ENCODE results near the gene ZDHHC11B. TPM values are rescaled to one million over a fixed set of nuclear protein-coding genes. Genes with fewer than 3 reads are reported as not detected.
"Not testable (repeated sequence)": the region's sequence is repeated elsewhere in the genome, so short reads cannot be mapped to it uniquely, and the experiment has no call there.

The ZDHHC11B gene
- total RNA-seq, 1 experiment from 2014 or later: 1.4 TPM

DNA sequence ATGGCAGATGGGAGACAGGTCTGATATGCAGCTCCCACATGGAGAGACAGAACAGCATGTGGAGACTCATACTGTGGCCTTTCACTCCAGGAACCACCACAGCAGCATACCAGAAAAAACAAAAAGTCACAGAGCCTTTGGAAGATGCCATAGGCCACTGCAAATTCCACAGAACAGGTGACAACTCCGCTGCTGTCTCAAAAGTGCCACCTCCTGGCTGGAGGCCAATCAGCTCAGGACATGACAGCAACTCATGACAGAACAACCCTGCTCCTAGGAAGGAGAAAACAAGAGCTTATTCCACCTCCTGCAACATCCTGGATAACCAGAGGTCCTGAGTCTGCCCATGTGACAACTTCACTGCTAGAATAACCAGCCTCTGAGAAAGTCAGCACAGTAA lies 50.4 kb downstream of the ZDHHC11B start:
- not testable (repeated sequence) for H3K4me2 ChIP-seq (ENCODE audit: insufficient read depth, insufficient read length, low read length); H2AK5ac ChIP-seq (ENCODE audit: insufficient read length, low read length); H3K36me3 Mint-ChIP-seq (ENCODE audit: insufficient read depth in 1 of 3, low read depth in 3 of 3); H3K79me1 ChIP-seq (ENCODE audit: insufficient read depth, low read depth, low read length, poor library complexity, severe bottlenecking); H2BK12ac ChIP-seq (ENCODE audit: insufficient read length, low read depth, low read length); H2BK15ac ChIP-seq (ENCODE audit: low read depth, low read length); H3K9ac ChIP-seq (ENCODE audit: extremely low read depth, insufficient read length, low read length); H3K79me2 ChIP-seq (ENCODE audit: insufficient read depth, low read length); H3K27ac Mint-ChIP-seq; H3K18ac ChIP-seq (ENCODE audit: insufficient read length, low read depth, low read length); H4K20me1 ChIP-seq (ENCODE audit: control insufficient read depth, insufficient read depth, insufficient read length); H3K14ac ChIP-seq (ENCODE audit: insufficient read depth, low read length); H3K27me3 ChIP-seq (ENCODE audit: insufficient read depth, low read length); H3K4me1 Mint-ChIP-seq; H3K56ac ChIP-seq (ENCODE audit: insufficient read length, low read depth, low read length); H3K4me1 ChIP-seq (ENCODE audit: insufficient read depth, low read length); H4K8ac ChIP-seq (replicated peaks; ENCODE audit: insufficient read length, low read depth, low read length); H3K23me2 ChIP-seq (ENCODE audit: insufficient read length, low read depth, low read length, poor library complexity, severe bottlenecking); H3K4ac ChIP-seq (ENCODE audit: low read depth, low read length); H3K23ac ChIP-seq (ENCODE audit: insufficient read length, low read depth, low read length); DNase-seq; H2BK5ac ChIP-seq (ENCODE audit: insufficient read length, low read length); H4K5ac ChIP-seq (ENCODE audit: insufficient read length, low read depth, low read length); H3K9me3 ChIP-seq (ENCODE audit: control insufficient read depth, low read depth, low read length); H3K27ac ChIP-seq (ENCODE audit: insufficient read length, low read depth, low read length); H3T11ph ChIP-seq (ENCODE audit: low read length); H3K4me3 Mint-ChIP-seq; H2AFZ ChIP-seq (ENCODE audit: low read length); H3K9me3 Mint-ChIP-seq; H4K91ac ChIP-seq (ENCODE audit: insufficient read length, low read depth, low read length); H2BK120ac ChIP-seq (ENCODE audit: low read depth, low read length, poor library complexity, severe bottlenecking); H2BK20ac ChIP-seq (ENCODE audit: low read depth, low read length, poor library complexity, severe bottlenecking)
- no CpG with 5 or more reads among the region's 1 CpG for WGBS (ENCODE audit: extremely low coverage, insufficient read length, low lambda C conversion rate)
- peaks cover 35% of the 10 kb centered on the region for H3K27me3 Mint-ChIP-seq (ENCODE audit: low read depth)

DNA sequence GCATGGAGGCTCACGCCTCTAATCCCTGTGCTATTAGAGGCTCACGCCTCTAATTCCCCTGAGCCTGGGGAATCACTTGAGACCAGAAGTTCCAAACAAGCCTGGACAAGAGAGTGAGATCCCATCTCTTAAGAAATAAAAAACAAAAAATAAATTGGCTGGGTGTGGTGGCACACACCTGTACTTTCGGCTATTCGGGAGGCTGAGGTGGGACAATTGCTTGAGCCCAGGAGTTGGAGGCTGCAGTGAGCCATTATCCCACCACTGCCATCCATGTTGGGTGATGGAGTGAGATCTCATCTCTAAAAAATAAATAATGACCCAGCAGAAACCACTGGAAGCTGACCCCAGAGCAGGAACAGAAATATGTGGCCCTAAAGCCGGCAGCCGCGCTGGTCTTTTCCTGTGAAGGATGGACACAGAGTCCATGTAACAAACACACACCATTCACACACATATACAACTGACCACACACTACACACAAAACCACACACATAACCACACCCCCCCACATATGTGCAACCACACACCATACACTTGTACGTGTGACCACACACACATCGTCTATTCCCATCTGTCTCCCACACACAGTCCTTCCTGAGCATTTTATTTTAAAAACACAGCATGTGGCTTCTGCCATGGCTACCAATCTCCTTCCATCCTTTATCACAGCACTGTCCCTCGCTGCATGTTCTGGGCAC lies 51.6 kb downstream of the ZDHHC11B start:
- H3K23ac ChIP-seq (ENCODE audit: insufficient read length, low read depth, low read length); H2BK5ac ChIP-seq (ENCODE audit: insufficient read length, low read length); DNase-seq; H2BK12ac ChIP-seq (ENCODE audit: insufficient read length, low read depth, low read length); H3K27ac ChIP-seq (ENCODE audit: insufficient read length, low read depth, low read length); H2AK5ac ChIP-seq (ENCODE audit: insufficient read length, low read length); H4K8ac ChIP-seq (replicated peaks; ENCODE audit: insufficient read length, low read depth, low read length); H3K9ac ChIP-seq (ENCODE audit: extremely low read depth, insufficient read length, low read length); H3K56ac ChIP-seq (ENCODE audit: insufficient read length, low read depth, low read length); H3K18ac ChIP-seq (ENCODE audit: insufficient read length, low read depth, low read length); H2BK20ac ChIP-seq (ENCODE audit: low read depth, low read length, poor library complexity, severe bottlenecking); H3K27me3 ChIP-seq (ENCODE audit: insufficient read depth, low read length); H3K23me2 ChIP-seq (ENCODE audit: insufficient read length, low read depth, low read length, poor library complexity, severe bottlenecking); H3K79me1 ChIP-seq (ENCODE audit: insufficient read depth, low read depth, low read length, poor library complexity, severe bottlenecking); H3K79me2 ChIP-seq (ENCODE audit: insufficient read depth, low read length); H3T11ph ChIP-seq (ENCODE audit: low read length); H2AFZ ChIP-seq (ENCODE audit: low read length); H3K4me1 ChIP-seq (ENCODE audit: insufficient read depth, low read length); H3K27ac Mint-ChIP-seq; H3K4me2 ChIP-seq (ENCODE audit: insufficient read depth, insufficient read length, low read length); H4K5ac ChIP-seq (ENCODE audit: insufficient read length, low read depth, low read length); H4K91ac ChIP-seq (ENCODE audit: insufficient read length, low read depth, low read length); H3K4me1 Mint-ChIP-seq; H4K20me1 ChIP-seq (ENCODE audit: control insufficient read depth, insufficient read depth, insufficient read length); H3K9me3 Mint-ChIP-seq; H3K36me3 Mint-ChIP-seq (ENCODE audit: insufficient read depth in 1 of 3, low read depth in 3 of 3); H2BK120ac ChIP-seq (ENCODE audit: low read depth, low read length, poor library complexity, severe bottlenecking); H3K9me3 ChIP-seq (ENCODE audit: control insufficient read depth, low read depth, low read length); H2BK15ac ChIP-seq (ENCODE audit: low read depth, low read length); H3K4ac ChIP-seq (ENCODE audit: low read depth, low read length); H3K4me3 Mint-ChIP-seq; H3K14ac ChIP-seq (ENCODE audit: insufficient read depth, low read length): not testable (repeated sequence)
- no CpG with 5 or more reads among the region's 10 CpGs for WGBS (ENCODE audit: extremely low coverage, insufficient read length, low lambda C conversion rate)
- peaks cover 31% of the 10 kb centered on the region for H3K27me3 Mint-ChIP-seq (ENCODE audit: low read depth)
